NAMALWA (cell line): ENCODE measurements around the gene ISM1.

Experiments used
- DNase-seq: peaks from one replicate; pipeline ENCODE4 v3.0.0-alpha.2; 2015; ENCODE audit warnings: low spot score

ISM1 gene

DNA sequence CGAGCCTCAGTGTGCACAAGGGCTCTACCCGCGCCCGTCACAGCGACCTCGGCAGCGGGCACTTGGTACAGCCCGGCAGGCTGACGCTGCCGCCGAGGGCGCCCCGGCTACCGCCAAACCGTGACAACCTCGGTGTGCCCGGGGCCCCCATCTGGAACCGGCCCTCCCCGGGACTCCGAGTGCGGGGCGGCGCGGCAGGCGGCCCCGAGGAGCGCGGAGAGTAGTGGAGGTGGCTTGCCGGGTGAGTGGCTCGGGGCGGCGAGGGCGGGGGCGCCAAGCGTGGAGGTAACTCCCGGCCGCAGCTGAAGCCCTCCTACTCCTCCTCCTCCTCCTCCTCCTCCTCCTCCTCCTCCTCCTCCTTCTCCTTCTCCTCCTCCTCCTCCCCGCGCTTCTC, at the start of gene ISM1:
Gene ISM1 (plus strand): TSS at position 371 of the 394 bp plus-strand sequence. CDS start 503 bp downstream, outside the sequence.
- no peak for DNase-seq

DNA sequence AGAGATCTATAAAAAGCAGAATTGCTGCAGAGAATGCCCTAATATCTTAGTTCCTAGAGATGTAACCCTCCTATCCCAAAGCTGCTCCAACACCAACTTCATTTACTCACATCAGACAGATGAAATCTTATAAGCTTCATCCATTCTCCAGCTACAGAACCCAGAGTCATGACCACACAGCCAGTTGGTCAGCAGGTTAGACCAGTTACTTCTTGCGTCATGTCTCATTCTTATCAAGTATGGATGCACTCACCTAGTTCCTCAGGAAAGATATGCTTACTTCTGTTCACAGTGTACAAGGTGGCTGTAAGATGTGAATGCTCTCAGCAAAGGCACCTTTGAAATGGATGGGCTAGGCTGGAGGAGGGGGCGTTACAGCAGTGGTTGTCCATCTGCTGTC, 47.9 kb upstream of the ISM1 start:
- DNase-seq: no peak

DNA sequence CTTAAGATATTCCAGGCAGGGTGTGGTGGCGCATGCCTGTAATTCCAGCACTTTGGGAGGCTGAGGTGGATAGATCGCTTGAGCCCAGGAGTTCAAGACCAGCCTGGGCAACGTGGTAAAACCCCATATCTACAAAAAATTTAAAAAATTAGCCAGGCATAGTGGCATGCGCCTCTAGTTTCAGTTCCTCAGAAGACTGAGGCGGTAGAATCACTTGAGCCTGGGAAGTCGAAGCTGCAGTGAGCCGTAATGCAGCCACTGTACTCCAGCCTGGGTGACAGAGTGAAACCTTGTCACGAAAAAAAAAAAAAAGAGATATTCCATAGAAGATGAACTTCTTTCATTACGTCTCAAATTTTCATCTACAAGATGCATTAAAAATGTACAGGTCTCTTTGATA, 46.7 kb upstream of the ISM1 start:
- peak; percentile 11 for DNase-seq

DNA sequence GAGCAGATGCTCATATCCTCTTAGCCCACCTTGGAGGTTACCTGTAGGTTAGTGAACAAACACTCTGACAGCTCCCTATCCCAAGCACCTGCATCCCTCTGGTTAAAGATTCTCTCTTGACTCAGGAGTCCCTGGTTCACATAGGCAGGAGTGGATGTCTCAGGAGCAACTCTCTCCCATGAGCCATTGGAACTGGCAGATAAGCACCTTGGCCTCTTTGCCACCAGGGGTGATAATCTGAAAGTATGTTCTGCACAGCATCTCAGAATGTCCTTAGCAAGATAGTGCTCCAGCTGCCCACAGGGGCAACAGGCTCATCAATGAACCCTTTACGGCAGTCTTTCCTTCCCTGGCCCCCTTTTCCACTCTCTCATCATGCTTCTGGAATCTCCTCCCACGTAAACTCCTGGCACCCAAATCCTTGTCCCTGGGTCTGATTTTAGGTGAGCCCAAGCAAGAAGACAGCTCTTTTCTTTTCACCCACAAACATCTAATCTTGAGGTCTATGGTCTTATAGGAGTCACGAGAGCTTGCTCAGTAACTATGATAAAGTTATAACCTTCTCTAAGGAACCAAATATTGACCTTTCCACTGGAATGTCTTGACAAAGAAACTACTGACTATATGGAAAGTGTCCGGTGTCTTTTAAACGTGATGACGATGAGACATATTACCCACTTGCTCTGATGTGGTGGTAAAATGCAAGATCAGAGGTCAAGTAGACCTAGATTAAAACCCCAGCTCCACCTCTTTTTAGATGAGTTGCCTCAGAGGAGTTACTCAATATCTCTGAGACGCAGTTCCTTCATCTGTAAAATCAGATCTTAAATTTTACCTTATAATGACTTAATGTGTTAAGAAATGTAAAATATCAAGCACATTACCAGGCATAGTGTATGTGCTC, 39.8 kb upstream of the ISM1 start:
- peak; percentile 4 for DNase-seq

DNA sequence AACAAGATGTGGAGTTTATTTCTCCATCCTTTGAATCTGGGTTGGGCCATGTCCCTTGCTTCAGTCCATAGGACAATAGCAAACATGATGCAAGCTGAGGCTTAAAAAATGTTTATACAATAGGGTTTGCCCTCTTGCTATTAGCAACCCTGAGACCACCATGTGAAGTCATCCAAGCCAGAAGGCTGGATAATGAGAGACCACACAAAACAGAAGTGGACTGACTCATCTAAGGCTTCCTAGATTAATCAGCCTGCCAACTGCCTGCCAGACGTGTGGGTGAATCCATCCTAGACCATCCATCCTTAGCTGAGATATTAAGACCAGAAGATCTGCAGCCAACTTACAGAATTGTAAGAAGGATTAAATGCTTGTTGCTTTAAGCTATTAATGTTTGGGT, 38.1 kb upstream of the ISM1 start:
- DNase-seq: no peak

DNA sequence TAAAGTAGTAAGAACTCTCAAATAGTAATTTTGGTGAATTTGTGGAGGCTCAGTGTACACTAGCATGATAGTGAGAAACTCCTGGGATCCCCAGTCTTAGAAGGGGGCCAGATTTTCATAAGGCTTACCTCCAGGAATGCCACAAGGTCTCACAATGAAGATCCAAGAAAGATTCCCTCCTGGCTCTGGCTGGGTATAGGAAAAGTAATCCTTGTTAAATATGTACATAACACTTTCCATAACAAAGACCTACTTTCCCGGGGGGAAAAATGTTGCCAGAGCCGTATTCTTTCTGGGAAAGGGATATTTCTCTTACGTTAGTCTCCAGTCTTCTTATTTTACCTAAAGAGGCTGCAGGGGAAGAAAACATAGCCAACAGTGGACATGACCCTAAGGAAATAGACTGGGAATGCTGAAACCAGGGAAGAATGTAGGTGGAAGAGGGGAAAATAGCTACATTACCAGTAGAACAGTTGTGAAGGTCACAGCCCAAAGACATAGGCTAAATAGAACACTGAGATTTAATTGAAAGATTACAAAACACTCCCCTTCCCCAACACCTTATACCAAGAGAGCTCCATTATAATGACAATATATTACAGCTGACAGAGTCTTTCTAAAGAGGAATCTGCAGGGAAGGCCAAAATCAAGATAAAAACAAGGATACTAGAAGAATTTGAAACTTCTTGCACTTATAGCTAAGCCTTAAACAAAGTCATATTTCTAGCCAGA, 34.9 kb upstream of the ISM1 start:
- DNase-seq: no peak

DNA sequence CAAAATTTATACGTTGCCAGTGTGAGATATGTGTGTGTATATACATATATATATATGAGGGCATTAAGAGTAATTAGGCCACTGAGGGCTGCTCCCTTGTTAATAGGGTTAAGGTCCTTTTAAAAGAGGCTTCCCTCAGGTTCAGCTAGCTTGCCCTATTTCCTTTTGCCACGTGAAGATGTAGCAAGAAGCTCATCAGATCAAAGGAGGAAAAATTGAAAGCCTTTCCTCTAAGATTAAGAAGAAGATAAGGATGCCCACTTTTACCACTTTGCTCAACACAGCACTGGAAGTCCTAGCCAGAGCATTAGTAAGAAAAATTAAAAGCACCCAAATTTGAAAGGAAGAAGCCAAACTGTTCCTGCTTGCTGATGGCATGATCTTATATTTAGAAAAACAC, 33.2 kb upstream of the ISM1 start:
- DNase-seq: no peak

DNA sequence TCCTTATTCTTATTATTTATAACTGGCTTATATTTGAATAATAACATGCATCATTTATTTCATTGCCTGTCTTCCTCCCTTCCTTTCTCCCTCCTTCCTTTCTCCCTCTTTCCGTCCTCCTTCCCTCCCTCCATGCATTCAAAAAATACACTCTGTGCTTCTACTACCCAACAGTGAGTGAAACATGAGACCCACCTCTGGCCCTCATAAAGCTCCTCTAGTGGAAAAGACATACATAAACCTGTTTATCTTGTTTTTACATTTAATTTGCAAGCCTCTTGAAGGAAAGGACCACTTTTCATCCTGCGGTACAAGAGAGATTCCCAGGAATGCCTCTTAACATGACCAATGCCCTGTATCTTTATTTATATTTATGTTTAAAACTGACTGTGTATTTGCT, 21.8 kb upstream of the ISM1 start:
- no peak for DNase-seq

DNA sequence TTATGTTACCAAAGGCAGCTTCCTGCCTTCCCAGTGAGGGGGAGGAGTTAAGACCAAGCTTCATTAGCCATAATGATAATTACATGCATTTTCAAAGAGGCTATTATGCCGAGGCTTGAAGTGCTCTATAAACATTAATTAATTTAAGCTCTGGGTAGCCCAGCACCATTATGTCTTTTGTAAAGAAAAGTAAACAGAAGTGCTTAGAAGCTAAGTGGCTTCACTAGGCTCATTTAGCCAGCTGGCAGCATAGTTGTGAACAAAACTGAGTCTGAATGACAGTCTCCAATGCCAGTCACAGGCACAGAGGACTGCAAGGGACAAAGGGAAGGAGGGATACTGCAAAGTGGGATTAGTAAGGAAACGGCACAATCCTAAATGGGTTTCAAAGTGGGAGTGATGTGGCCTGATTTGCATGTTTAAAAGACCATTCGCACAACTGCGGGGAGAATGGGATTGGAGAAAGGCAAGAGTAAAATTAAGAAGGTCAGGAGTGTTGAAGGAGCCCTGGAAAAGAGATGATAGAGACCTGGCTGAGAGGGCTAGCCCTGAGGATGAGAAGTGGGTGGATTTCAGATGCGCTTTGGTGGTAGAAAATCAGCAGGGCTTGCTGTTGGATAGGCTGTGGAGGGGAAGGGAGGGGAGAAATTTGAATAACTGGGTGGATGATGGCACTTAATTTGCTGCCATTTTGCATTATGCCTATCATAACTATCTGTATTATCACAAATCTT, 20.1 kb upstream of the ISM1 start:
- no peak for DNase-seq

DNA sequence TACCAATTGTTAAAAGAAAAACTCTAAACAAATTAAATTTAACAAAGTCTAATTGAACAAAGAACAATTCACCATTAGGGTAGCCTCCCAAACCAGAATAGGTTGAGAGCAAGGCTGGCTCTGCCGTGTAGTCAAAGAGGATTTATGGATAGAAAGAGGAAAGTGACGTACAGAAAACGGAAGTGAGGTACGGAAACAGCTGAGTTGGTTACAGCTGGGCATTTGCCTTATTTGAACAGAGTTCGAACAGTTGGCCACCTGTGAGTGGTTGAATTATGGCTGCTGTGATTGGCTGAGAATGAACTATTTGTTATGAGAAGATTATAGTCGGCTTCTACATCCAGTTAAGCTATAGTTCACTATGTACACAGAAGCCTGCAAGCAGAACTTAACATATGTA, 18.5 kb upstream of the ISM1 start:
- peak; percentile 7 for DNase-seq

DNA sequence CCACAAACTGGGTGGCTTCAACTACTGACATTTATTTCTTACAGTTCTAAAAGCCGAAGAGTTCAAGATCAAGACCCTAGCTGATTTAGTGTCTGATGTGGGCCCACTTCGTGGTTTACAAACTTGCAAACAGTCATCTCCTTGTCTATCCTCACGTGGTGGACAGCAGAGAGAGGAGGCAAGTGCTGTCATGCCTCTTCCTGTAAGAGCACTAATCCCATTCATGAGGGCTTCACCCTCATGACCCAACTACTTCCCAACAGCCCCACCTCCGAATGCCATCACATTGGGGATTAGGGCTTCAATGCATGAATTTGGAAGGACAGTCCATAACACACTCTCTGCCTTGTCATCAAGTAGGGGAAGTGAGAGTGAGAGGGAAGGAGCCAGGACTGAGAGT, 15.6 kb upstream of the ISM1 start:
- no peak for DNase-seq

DNA sequence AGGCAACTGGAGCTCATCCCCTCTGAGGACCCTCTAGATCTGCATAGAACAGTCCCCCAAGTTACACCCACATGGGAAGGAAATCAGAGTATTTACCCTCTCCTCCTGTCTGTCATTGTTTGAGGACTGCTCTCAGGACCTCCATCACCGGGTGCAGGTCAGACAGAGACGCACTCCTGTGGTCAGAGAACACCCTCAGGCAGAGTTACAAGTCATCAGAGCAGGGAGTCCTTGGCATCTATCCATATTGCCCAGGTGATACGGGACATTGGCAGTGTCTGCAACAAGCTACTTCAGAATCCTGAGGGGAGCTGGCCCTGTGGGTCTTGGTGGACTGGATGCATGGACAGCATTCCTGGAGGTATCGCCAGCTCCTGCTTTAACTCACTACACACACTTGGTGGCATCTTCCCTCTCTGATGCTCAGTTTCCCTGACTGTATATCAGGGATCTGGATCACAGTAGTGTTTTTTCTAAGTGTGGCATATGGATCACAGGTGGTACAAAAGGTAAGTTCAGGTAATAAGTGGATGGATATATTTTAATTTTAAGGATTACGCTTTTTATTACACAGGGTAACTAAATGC, 15.1 kb upstream of the ISM1 start:
- DNase-seq: no peak

DNA sequence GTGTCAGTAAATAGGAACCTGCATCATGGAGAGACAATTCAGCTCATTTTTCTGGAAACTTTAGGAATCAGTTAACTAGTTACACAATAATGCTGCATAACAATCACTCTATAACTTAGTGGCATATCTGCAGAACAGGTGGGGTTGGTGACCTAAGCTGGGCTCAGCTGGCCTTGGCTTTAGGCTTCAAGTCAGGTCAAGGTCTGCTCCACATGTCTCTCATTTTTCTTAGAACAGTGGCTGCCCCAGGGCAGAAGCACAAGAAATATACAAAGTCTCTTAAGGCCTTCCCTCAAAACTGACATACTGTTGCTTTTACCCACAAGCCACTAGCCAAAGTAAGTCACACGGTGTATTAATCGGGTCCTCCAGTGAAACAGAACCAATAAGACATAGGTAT, 14.1 kb upstream of the ISM1 start:
- DNase-seq: no peak

DNA sequence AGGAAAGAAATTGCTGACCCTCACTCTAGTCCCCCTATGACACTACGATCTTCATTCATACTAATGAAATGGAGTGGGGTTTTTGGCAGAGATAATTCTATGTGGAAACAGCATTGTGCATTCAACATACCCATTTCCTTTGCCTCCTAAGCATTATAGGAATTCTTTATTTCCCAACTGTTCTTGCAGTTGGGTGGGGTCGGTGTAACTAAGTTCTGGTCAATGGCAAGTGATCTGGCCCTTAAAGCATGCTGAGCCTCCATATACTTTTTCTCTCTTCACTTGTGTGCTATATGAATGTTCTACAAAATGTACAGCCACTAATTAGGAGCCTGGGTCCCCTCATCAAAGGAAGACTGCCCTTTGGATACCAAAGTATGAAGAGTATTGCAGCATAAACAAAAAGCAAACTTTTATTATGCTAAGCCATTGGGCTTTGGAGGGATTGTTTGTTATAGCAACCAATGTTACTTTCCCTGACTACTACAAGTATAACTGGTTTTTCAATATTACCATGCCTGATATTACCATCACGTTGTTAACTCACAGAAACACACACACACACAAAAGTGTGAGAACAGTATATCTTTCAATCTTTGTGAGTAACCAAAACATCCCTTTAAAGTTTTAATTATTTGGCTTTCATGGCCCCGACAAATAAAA, 9.0 kb upstream of the ISM1 start:
- DNase-seq: no peak

DNA sequence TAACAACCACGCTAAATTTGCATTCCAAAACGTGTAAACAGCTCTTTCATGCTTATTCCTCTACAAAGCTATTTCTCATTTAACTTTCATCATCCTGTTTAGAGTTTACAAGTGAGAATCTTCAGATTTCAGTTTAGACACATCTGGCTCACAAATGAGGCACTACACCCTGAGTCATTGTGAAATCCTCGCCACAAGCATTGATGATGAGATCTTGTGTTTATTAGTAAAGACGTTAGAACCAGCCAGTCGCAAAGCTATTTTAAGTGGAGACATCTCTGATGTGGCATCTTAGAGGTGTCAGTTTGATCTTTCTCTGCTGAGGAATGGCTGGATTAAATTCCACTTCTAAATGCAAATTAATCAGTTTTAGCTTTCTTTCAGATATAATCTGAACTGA, 8.3 kb upstream of the ISM1 start:
- no peak for DNase-seq

DNA sequence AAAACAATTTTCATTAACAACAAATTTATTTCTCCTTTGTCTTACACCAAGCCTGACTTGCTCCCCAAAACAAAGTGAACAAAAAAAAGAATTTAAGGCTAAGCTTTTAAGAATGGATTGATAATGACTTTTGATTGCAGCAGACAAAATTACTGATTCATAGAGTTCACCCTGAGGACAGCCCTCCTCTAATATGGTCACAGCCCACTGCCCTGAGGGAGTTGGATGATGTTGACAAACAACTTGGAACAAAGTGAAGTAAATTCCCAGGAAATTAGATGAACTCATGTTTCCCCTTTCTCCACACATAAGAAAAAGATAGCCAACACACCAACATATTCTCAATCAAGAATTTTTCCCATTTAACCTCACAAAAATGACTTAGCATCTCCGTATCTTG, 7.7 kb upstream of the ISM1 start:
- no peak for DNase-seq

DNA sequence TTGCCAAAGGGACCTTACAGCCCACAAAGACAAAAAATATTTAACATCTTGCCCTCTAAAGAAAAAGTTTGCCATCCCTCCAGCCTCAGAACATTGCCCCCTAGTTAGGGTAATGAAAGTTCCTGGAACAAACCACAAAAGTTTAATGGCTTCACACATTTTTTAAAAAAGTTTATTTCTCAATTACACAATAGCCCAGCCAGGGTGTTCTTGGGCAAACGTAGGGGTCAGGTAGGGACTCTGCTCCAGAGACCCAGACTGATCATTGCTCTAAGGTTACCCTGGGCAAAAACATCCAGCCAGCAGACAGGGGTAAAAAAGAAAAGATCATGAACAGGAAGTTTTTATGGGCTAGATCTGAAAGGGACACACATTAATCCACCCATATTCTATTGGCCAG, 4.5 kb upstream of the ISM1 start:
- no peak for DNase-seq

DNA sequence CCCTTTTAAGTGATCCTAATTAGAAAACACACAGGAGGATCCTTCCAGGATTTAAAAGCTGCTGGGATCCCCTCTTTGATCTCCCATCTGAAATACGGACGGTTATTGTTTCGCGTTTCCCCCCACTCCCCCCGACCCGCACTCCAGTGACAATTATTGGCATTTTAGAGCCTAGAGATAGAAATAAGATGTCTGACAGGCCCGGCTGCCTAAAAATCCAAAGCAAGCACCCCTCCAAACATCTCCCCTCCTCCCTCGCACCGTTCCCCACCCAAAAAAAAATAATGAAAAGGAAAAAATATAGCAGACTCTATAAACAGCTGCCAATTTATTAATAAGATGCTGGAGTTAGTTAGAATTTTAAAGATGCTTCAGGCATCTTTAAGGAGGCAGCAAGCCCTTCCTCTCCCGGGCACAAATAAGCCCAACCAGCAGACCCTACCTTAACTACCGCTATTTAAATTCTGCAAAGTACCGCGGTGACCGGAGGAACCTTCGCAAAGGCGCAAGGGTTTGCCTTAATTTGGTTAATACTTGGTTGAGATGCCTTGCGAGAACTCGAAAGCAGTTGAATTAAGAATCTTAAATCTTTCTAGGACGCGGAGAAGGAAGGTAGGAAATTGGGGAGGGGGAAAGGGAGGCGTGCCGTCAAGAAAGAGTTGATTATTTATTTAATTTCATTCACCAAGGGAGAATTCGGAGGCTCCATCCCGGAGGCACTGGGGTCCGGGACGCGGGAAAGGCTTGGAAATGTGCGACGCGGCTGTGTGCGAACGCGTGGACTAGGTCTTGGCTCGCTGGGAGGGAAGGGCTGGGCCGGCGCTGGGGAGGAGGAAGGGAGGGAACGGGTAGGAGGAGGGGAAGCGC, 1.5 kb upstream of the ISM1 start:
- DNase-seq: no peak

DNA sequence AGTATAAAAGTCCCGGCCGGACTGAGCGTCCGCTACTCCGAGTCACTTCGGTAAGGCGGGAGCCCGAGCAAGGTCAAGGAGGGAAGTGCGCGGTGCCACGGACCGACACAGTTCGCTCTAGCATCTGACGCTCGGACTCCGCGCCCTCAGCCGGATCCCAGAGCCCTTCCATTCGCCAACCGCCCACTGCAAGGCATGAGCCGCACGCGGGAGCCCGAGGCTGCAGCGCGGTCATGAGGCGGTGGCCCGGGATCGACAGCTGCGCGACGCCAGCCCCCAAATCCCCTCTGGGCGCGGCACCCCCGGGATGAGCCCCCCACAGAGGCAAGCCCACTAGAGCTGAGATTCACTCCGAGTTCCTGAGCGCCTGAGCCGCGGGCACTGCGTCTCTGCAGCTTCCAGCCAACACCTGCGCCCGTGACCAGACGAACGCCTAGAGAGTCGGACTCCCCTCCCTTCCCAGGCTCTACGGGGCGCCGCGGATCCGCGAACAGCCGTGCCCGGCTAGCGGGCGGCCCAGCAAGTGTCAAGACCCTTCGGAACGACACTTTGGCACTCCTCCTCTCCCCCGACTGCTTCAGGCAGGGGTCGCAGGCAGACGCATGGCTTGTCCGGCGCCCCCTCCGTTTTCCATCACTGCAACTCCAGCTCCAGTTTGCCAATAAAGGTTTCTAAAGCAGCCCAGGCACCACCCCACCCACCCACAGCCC, 725 bp upstream of the ISM1 start:
- no peak for DNase-seq

DNA sequence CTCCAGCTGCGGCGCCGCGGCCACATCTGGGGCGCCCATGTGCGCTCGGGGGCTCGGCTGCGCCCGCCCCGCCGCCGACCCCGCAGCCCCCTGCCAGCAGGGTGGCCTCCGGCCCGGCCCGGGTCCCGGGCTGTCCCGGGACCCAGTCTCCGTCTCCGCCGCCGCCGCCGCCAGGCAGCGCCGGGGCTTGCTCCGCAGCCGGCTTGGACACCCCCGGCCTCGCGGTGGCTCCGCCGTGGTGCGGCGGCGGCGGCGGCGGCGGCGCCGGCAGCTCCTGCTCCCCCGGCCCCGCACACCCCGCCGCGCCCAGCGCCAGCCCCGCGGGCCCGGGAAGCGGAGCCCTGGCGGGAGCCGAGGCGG, 219 bp downstream of the ISM1 start:
- DNase-seq: no peak
